Midbrain (tissue), 1 donor: ENCODE measurements around the gene SZRD1.
"Not testable (repeated sequence)": the region's sequence is repeated elsewhere in the genome, so short reads cannot be mapped to it uniquely, and the experiment has no call there.

Source experiments
- DNase-seq: peaks from one replicate; lab custom pipeline; 2025; lab: John Stamatoyannopoulos, UW

Gene SZRD1

DNA sequence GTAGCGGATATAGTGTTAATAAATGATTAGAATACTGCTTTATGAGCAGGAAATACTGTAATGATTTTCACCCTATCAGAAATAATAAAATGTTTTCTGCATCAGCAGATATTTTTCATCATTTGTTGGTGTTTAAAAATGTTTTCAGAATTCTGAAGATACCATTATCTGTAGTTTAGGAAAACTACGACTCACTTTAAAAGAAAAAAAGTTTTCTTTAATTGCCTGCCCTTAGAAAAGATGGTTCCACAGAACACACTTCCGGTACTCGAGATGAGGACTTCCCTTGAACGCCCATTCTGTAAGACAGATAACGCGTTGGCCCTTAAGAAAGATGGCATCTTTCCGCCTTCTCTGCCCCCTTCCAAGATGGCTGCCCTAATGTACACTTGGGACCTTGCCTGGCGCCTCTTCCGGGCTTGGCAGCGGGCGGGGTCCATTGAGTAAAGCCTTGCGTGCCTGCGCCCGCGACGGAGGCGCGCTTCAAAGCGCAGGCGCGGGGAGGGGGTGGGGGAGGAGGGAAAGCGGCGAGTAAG, at the start of gene SZRD1:
TSS of gene SZRD1 (plus strand) at position 521 of the 536 bp plus-strand sequence. CDS start 16 bp downstream, outside the sequence.
- peak; percentile 99 for DNase-seq

DNA sequence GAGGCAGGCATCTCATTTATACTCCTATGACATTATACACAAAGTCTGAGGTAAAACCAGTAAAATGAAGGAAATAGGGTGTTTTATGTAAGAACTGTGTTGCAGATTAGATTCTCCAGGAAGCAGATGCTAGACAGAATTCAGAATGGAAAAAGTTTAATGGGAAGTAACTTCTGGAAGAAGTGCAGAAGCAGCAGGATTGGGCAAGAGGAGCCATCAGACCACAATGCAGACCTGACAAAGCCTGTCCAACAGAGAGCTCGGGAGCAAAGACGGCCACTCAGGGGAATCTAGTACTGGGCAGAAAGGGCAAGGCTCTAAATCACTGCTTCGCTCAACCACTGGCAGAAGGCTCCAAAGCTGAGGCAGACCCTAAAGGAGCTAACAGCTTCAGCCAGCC, 48.5 kb upstream of the SZRD1 start:
- DNase-seq = no peak

- DNase-seq = no peak
These were observed 45.7 kb upstream of the SZRD1 start for GRCh38 chr1:16321176-16321867.

GRCh38 chr1:16324456-16324890, 42.6 kb upstream of the SZRD1 start:
- no peak for DNase-seq

DNA sequence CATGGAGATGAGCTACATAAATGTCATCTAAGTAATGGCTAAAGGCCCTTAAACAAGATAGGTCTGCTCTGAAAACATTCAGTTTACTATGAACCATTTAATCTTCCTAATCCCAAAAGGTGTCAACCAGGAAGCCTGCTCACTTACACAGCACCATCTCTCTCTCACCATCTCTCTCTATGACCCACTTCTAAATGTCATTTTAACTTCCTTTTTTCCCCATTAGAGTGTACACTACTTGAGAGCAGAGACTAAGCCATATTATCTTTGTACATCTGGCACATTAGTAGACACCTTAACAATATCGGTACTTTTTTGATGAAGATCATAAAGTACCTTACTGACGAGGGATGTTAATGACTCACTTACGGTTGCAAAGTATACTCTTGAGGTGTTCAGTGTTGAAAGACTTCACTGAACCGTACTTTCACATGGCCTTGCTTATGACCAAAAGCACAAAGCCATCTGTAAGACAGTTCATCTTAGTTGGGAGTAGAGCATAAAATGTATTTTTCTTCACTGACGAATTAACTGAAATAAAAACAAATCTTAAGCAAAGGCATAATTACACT, 40.1 kb upstream of the SZRD1 start:
- no peak for DNase-seq

DNA sequence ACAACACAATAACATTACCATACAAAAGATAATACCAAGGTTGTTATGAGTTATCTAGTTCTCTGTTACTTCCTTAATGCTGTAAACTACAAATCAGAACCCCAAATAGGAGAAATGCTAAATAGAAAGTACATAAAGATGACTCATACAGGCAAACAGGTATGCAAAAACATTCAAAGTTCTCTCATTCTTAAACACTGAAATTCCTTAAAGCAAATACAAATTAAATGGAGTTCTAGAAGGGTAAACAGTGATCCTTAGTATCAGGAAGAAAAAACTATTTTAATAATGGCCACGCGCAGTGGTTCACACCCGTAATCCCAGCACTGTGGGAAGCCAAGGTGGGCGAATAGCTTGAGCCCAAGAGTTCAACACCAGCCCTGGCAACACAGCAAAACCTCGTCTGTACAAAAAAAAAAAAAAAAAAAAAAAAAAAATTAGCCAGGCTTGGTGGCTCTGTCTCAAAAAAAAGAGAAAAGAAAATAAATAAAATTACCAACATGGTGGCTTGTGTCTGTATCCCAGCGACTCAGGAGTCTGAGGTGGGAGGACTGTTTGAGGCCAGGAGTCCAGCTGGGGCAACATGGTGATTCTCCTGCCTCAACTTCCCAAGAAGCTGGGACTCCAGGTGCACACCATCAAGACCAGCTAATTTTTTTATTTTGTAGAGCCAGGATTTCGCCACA, 32.2 kb upstream of the SZRD1 start:
- no peak for DNase-seq

- no peak for DNase-seq
These were observed 28.1 kb upstream of the SZRD1 start for GRCh38 chr1:16338961-16339360.

- DNase-seq = no peak
These were observed 26.4 kb upstream of the SZRD1 start for GRCh38 chr1:16340673-16341072.

GRCh38 chr1:16342331-16343062, 24.5 kb upstream of the SZRD1 start:
- DNase-seq = no peak

- DNase-seq = not testable (repeated sequence)
These were observed 23.8 kb upstream of the SZRD1 start for GRCh38 chr1:16343276-16343675.

DNA sequence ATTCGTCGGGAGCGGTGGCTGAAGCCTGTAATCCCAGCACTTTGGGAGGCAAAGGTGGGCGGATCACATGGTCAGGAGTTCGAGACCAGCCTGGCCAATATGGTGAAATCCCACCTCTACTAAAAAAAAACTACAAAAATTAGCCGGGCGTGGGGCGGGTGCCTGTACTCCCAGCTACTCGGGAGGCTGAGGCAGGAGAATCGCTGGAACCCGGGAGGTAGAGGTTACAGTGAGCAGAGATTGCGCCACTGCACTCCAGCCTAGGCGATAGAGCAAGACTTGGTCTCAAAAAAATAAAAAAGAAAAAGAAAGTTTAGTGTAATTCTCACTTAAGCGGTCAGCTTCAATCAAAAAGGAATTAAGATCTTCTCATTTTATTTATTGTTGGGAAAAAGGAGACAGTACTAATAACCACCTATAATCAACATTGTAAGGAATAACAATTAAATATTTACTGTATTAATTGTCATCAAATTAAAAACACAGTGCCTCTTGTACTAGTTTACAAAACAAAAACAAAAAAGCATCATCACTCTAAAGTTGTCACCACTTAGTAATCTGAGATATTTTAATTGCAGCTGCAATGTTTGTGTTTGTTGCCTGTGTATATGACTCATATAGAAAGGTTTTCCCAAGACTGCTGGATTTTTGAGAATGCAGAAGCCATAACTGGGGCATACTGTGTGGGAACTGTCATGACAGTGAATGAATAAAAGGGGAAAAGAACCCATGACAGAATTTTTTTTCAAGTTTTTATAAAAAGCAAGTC, 18.4 kb upstream of the SZRD1 start:
- no peak for DNase-seq

- no peak for DNase-seq
These were observed 17.1 kb upstream of the SZRD1 start for GRCh38 chr1:16349847-16350406.

- DNase-seq = peak; percentile 16
These were observed 15.5 kb upstream of the SZRD1 start for GRCh38 chr1:16351456-16351993.

- peak; percentile 90 for DNase-seq
These were observed 14.8 kb upstream of the SZRD1 start, which contains the start of gene FBXO42 for GRCh38 chr1:16351994-16352841. Gene FBXO42 (minus strand): TSS chr1:16352480. CDS start chr1:16315418, 37,062 bp downstream.

- no peak for DNase-seq
These were observed 14.1 kb upstream of the SZRD1 start for GRCh38 chr1:16352842-16353535.

- no peak for DNase-seq
These were observed 12.4 kb upstream of the SZRD1 start for GRCh38 chr1:16354619-16355018.

DNA sequence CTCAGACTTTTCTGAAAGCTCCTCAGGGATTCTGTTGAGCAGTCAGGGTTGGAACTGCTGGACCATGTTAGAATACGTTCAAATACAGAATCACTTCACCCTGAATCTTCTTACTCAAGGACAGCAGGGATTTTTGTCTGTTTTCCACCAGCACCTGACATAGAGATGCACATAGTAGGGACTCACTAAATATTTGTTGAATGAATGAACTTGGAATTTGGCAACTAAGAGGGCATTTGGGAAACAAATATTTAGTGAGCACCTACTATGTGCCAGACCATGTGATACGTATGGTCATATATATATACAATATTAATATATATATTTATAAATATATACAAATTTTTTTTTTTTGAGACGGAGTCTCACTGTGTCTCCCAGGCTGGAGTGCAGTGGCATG, 10.2 kb upstream of the SZRD1 start:
- DNase-seq = no peak

DNA sequence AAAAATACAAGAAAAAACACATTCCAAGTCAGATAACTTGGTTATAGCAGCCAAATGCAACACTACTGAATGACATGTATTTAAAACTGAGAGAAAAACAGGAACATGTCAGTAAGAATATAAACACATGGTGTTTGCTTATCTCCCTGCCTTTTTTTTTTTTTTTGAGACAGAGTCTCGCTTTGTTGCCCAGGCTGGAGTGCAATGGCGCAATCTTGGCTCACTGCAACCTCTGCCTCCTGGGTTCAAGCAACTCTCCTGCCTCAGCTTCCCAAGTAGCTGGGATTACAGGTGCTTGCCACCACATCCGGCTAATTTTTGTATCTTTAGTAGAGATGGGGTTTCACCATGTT, 1.9 kb upstream of the SZRD1 start:
- not testable (repeated sequence) for DNase-seq

DNA sequence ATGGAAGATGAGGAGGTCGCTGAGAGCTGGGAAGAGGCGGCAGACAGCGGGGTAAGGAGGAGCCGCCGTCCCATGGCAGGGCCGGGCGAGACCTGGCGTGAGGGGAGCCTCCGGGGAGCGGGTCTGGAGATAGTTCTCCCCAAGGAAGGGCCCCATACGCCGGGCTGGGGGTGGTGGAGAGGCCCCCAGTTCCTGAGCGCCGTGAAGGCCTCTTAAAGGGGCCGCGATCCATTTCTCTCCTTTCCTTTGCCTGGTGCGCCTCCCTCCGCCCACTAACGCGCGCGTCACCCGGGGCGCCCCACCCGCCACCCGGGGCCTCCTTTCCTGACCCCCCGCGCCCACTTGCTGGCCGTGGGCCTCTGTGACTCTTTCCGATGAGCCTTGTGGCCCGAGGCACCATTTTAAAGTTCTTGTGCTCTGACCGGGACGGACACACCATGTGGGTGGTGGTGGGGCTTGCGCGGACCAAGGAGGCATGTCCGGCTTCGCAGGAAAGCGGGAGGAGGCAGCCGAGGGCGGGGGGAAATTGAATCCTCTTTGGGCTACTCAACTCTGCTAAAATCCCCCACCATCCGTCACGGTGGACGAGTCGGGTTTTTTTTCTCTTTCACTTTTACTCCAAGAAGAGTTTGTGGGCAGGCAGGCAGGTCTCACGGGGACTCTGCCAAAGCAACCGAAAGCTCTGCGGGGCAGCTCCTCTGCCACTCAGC, 371 bp downstream of the SZRD1 start:
- peak; percentile 90 for DNase-seq
